ENCODE data around the gene SGSM1. TPM values are rescaled to one million over a fixed set of nuclear protein-coding genes. Genes with fewer than 3 reads are reported as not detected.

The SGSM1 gene
- total and polyA plus RNA-seq, 2 donors from 2014 or later: 3.6 to 4.7 TPM

GRCh38 chr22:24950272-24950902 is 144.4 kb downstream of the SGSM1 start:
- H3K4me1 ChIP-seq (ENCODE audit: control insufficient read depth in 2 of 3, insufficient read depth in 2 of 3, low read depth in 1 of 3, low read length in 3 of 3): peaks cover 0 to 18% (median 9%) of the 10 kb centered on the region in 3 donors
- no peak overlapping the region for H3K4me3 ChIP-seq (ENCODE audit: low read length in 3 of 3)
- FAIRE-seq (no peak), DNase-seq (peak in 3 of 5 donors; percentile 42 to 55 (median 46))
- no peak overlapping the region for H3K9ac ChIP-seq (ENCODE audit: low read length in 3 of 3)
- no peaks in the 10 kb centered on the region for H3K9me3 ChIP-seq (ENCODE audit: control insufficient read depth in 2 of 3, insufficient read depth in 1 of 3, low read length in 3 of 3)
- TF ChIP-seq CTCF (IDR thresholded peaks at IDR 0.05; ENCODE audit: borderline replicate concordance, extremely low read depth, insufficient read depth): no peak
- intact Hi-C loops (cut with DNase I): no loop called here
- no peaks in the 10 kb centered on the region for H3K27me3 ChIP-seq (ENCODE audit: control insufficient read depth, insufficient read depth, low read length)
- H3K36me3 ChIP-seq (ENCODE audit: control insufficient read depth in 2 of 3, insufficient read depth in 3 of 3, low read length in 3 of 3): no peaks in the 10 kb centered on the region
- H3K27ac ChIP-seq (ENCODE audit: low read depth in 2 of 2, low read length in 2 of 2): no peak overlapping the region

- intact Hi-C loops (cut with DNase I): no loop called here
- Histone ChIP-seq H3K9me3 (ENCODE audit: control insufficient read depth in 2 of 3, insufficient read depth in 1 of 3, low read length in 3 of 3) (no peaks in the 10 kb centered on the region), H3K4me3 (ENCODE audit: low read length in 3 of 3) (peak within 1 kb of the TSS; percentile 61 to 92 (median 91)), H3K9ac (ENCODE audit: low read length in 3 of 3) (peak within 1 kb of the TSS; percentile 35 to 93 (median 92)), H3K27ac (ENCODE audit: low read depth in 2 of 2, low read length in 2 of 2) (peak within 1 kb of the TSS; percentile 93), H3K4me1 (ENCODE audit: control insufficient read depth in 2 of 3, insufficient read depth in 2 of 3, low read depth in 1 of 3, low read length in 3 of 3) (peaks cover 0 to 19% (median 11%) of the 10 kb centered on the region in 3 donors), H3K36me3 (ENCODE audit: control insufficient read depth in 2 of 3, insufficient read depth in 3 of 3, low read length in 3 of 3) (no peaks in the 10 kb centered on the region), H3K27me3 (ENCODE audit: control insufficient read depth, insufficient read depth, low read length) (no peaks in the 10 kb centered on the region)
- DNase-seq (peak; percentile 93 to 96 (median 95)), FAIRE-seq (no peak)
- peak; percentile 96 for TF ChIP-seq CTCF (IDR thresholded peaks at IDR 0.05; ENCODE audit: borderline replicate concordance, extremely low read depth, insufficient read depth)
These were observed 146.2 kb downstream of the SGSM1 start, which contains the start of gene KIAA1671 for GRCh38 chr22:24951942-24952836. Gene KIAA1671, plus strand, starts transcription at chr22:24952716. Its CDS starts 75,284 bp downstream, at chr22:25028000.

- no peaks in the 10 kb centered on the region for H3K9me3 ChIP-seq (ENCODE audit: control insufficient read depth in 2 of 3, insufficient read depth in 1 of 3, low read length in 3 of 3)
- no peaks in the 10 kb centered on the region for H3K27me3 ChIP-seq (ENCODE audit: control insufficient read depth, insufficient read depth, low read length)
- FAIRE-seq (no peak), DNase-seq (peak in 4 of 5 donors; percentile 65 to 86 (median 70))
- H3K36me3 ChIP-seq (ENCODE audit: control insufficient read depth in 2 of 3, insufficient read depth in 3 of 3, low read length in 3 of 3): no peaks in the 10 kb centered on the region
- peak overlapping the region; percentile 61 to 92 (median 91) for H3K4me3 ChIP-seq (ENCODE audit: low read length in 3 of 3)
- H3K27ac ChIP-seq (ENCODE audit: low read depth in 2 of 2, low read length in 2 of 2): peak overlapping the region; percentile 93
- peak overlapping the region; percentile 35 to 93 (median 92) for H3K9ac ChIP-seq (ENCODE audit: low read length in 3 of 3)
- peaks cover 0 to 19% (median 11%) of the 10 kb centered on the region in 3 donors for H3K4me1 ChIP-seq (ENCODE audit: control insufficient read depth in 2 of 3, insufficient read depth in 2 of 3, low read depth in 1 of 3, low read length in 3 of 3)
- intact Hi-C loops (cut with DNase I): no loop called here
- TF ChIP-seq CTCF (IDR thresholded peaks at IDR 0.05; ENCODE audit: borderline replicate concordance, extremely low read depth, insufficient read depth): no peak
These were observed 146.9 kb downstream of the SGSM1 start for GRCh38 chr22:24952837-24953383.
